Hepatocyte (in vitro differentiated cells): ENCODE data around the gene PSG3.
A peak's percentile ranks its signal among the peaks of the same experiment; 100 is the strongest.

Experiments used
- CTCF ChIP-seq: fragments of 200-600 bp; sonication (generic); IDR thresholded peaks from 2 replicates; pipeline ENCODE4 v1.5.1; 2016; ENCODE audit warnings: antibody characterized with exemption, mild to moderate bottlenecking; ENCODE audit not compliant: poor library complexity
- EZH2 ChIP-seq: fragments of 200-600 bp; sonication (generic); IDR thresholded peaks from 2 replicates; pipeline ENCODE4 v1.6.1; 2016; ENCODE audit warnings: antibody characterized with exemption, mild to moderate bottlenecking, borderline replicate concordance

- TF ChIP-seq CTCF (peak; percentile 16), EZH2 (no peak)
Observed at GRCh38 chr19:42683917-42684513, 56.3 kb downstream of the PSG3 start.
